Adrenal gland (tissue), 12 donors: ENCODE data around the gene MYO1A. TPM values are rescaled to one million over a fixed set of nuclear protein-coding genes. Genes with fewer than 3 reads are reported as not detected.

Experiments
- DNase-seq, 7 donors: peaks; one replicate each; pipeline ENCODE4 v3.0.0-alpha.2; 2019 to 2020
- H3K27ac ChIP-seq, 5 donors: fragments of 200-600 bp; sonication (generic) in 4 of 5; 1 replicate in 3 of 5; 2 replicates in 2 of 5; pipeline versions ENCODE4 v1.5.1 to v1.8.0; 2016 to 2020; ENCODE audit warnings: mild to moderate bottlenecking in 1 of 5
- H3K27me3 ChIP-seq: fragments of 200-600 bp; 2 replicates; pipeline ENCODE4 v1.8.0; 2021
- H3K36me3 ChIP-seq, 2 donors: fragments of 200-600 bp; replicated peaks in 1 of 2; 1 replicate in 1 of 2; 2 replicates in 1 of 2; pipeline versions ENCODE4 v1.5.1 to v1.8.0; 2018 to 2022
- H3K4me1 ChIP-seq, 2 donors: fragments of 200-600 bp; replicated peaks in 1 of 2; 1 replicate in 1 of 2; 2 replicates in 1 of 2; pipeline versions ENCODE4 v1.5.1 to v1.8.0; 2018 to 2021
- H3K4me3 ChIP-seq, 4 donors: fragments of 200-600 bp; sonication (generic) in 3 of 4; one replicate each; pipeline ENCODE4 v1.5.1; 2016 to 2018
- H3K9me3 ChIP-seq, 3 donors: fragments of 200-600 bp; sonication (generic) in 1 of 3; replicated peaks in 1 of 3; 1 replicate in 2 of 3; 2 replicates in 1 of 3; pipeline versions ENCODE4 v1.5.1 to v1.8.0; 2016 to 2021
- POLR2A ChIP-seq, 2 donors: fragments of 450-650 bp; IDR thresholded peaks; one replicate each; pipeline ENCODE4 v1.6.1; 2017; ENCODE audit warnings: antibody characterized with exemption in 2 of 2, mild to moderate bottlenecking in 2 of 2, moderate library complexity in 1 of 2
- WGBS, 4 donors: extraction: QIAGEN DNeasy Blood & Tissue Kit in 2 of 4; methylation state at CpG; one replicate each; pipeline versions ENCODE4 v1.1.5 to v1.1.7; 2013 to 2017; 5-methylcytosine and 5-hydroxymethylcytosine counted together
- intact Hi-C, 2 donors: fragments of 100-400 bp; cut with DNase I; formaldehyde crosslinking; loops; one replicate each; pipeline versions ENCODE4 v1.14.1 to v1.15.0; 2022 to 2023
- polyA plus RNA-seq, 3 donors: library from polyadenylated mRNA; stranded (reverse); fragments of 200-250 nt in 2 of 3; fragments of 350-450 nt in 1 of 3; fragmentation: Illumina TruSeq in 1 of 3; extraction: RNeasy Lipid Tissue Mini Kit (QIAGEN cat#74804) in 1 of 3; gene quantifications; one replicate each; pipeline ENCODE4 v1.2.3, GENCODE V29; 2013 to 2014
- total RNA-seq, 9 donors: library from RNA; depleted of rRNA in 4 of 9; stranded (reverse); fragments of >200 nt in 4 of 9; fragments of 120-200 nt in 1 of 9; fragmentation: NEBNext Ultra II Directional in 1 of 9; extraction: Animal tissue kit (Norgen Biotek cat#: 25700) in 1 of 9; gene quantifications; one replicate each; pipeline versions ENCODE4 v1.1.0 to v1.2.4, GENCODE V29; 2013 to 2023
- TF ChIP-seq, protein P1 (sequence below), 6 experiments: fragments of 450-650 bp in 4 of 6; fragments of 200-600 bp in 2 of 6; sonication (generic) in 1 of 6; IDR thresholded peaks; 1 replicate in 5 of 6; 2 replicates in 1 of 6; pipeline versions ENCODE4 v1.5.1 to v1.8.0; 2016 to 2021; ENCODE audit warnings: antibody characterized with exemption in 6 of 6, mild to moderate bottlenecking in 2 of 6, moderate library complexity in 1 of 6
- donor health status: healthy with polysubstance abuse.
- donor health status: Bipolar disorder and iron deficiency.
- donor health status: DM: yes; HTN: yes; CAD: no.
- donor health status: DM: no; HTN: no; CAD: no.
- donor health status: DM: no; HTN: no; CAD: no.
- donor health status: DM: yes; HTN: yes; CAD: no.

The MYO1A gene
- total and polyA plus RNA-seq, 12 donors, result under 0.01 to 1.6 (median 0.53) TPM; not detected in 1

DNA sequence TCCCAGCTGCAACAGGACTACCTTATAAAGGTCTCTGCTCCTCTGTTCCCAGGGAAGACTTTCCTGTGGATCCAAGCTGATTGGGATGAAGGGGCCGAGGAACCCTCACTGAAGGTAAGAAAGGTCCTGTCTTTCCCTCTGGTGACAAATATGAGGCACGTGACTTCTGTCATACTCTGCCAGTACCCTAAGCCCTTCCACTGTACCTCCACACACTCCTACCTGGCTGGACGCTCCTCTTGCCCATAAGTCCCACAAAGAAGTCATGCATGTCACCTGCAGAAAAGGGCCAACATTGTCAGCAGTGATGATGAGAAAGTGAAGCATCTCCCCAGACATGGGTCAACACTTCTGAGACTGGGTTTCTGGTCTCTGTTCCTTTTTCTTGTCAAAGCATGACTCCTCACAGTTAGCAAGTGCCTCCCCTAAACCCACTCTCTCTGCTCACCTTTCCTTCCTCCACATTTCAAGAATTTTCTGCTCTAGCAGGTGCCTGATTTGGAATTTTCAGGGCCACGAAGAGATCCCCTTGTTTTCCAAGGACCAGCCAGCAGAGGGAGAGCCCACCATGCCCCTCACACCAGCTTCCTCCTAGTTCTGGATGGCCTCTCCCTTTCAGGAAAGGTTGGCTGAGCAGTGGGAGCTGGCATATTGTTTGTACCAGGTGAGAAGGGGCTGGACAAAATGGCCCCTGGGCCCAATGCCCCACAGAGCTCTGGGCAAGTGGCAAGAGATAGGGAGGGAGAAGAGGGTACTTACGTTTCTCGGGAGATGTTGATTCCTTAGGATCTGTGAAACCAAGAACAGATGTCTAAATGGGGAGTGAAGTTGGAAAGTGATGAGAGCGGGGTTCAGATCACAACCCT lies 37.1 kb downstream of the MYO1A start:
- TF ChIP-seq, protein P1, sequence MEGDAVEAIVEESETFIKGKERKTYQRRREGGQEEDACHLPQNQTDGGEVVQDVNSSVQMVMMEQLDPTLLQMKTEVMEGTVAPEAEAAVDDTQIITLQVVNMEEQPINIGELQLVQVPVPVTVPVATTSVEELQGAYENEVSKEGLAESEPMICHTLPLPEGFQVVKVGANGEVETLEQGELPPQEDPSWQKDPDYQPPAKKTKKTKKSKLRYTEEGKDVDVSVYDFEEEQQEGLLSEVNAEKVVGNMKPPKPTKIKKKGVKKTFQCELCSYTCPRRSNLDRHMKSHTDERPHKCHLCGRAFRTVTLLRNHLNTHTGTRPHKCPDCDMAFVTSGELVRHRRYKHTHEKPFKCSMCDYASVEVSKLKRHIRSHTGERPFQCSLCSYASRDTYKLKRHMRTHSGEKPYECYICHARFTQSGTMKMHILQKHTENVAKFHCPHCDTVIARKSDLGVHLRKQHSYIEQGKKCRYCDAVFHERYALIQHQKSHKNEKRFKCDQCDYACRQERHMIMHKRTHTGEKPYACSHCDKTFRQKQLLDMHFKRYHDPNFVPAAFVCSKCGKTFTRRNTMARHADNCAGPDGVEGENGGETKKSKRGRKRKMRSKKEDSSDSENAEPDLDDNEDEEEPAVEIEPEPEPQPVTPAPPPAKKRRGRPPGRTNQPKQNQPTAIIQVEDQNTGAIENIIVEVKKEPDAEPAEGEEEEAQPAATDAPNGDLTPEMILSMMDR (IDR thresholded peaks at IDR 0.05), result no peak
- no peak for TF ChIP-seq POLR2A (IDR thresholded peaks at IDR 0.05)
- Histone ChIP-seq H3K4me1 (peaks cover 0 to 7% of the 10 kb centered on the region in 2 donors), H3K9me3 (no peaks in the 10 kb centered on the region), H3K27me3 (no peaks in the 10 kb centered on the region), H3K27ac (no peak overlapping the region), H3K36me3 (no peaks in the 10 kb centered on the region), H3K4me3 (no peak overlapping the region)
- WGBS, 4 donors, result 71 to 83% (median 77%) methylated on average over 5 to 7 of the region's 7 CpGs
- intact Hi-C loops, result loop anchor here (5.0 kb wide), 2 partner anchors 44 to 49 kb away; no protein-coding TSS in a partner anchor
- DNase-seq, result no peak

DNA sequence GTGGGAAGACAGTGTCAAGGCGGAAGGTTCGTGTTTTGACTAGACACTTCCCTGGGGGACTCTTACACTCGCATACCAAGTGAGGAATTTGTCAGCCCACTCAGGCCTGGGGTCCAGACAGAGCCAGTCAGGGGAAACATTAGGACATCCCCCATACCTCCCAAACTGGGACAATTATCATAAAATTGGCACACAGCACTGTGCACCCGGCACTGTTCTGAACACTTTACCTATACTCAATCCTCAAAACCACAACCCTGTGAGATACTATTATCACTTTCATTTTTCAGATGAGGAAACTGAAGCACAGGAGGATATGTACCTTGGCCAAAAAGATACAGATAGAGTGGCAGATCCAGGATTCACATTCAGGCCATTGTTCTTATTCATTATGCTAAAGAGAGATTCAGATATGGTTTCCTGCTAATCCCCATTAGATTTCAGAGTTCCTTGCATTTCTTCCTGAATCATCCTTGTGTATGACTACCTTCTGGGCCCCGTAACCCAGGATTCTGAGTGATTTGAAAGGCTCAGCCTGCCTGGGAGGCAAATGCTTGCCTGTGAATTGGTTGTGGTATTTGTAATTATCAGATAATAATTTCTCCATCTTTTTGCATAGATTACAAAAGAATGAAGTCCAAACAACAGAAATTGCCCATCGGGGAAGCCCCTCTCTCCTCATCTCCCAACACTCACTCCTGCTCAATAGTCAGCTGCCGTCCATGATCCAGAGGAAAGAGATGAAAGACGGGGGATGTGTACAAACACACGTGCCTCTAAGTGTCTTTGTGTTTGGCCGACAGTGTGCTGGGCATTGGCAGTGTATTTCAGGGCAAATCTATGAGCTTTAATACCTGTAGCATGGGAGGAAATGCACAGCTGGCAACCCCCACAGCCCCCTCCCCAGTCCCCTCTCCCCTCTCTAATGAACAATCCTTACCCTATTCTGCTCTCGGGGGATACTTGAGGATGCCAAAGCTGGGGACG lies 38.2 kb downstream of the MYO1A start:
- Histone ChIP-seq H3K9me3 (no peaks in the 10 kb centered on the region), H3K36me3 (no peaks in the 10 kb centered on the region), H3K27ac (no peak overlapping the region), H3K4me1 (peaks cover 0 to 9% of the 10 kb centered on the region in 2 donors), H3K27me3 (no peaks in the 10 kb centered on the region), H3K4me3 (no peak overlapping the region)
- no peak for TF ChIP-seq POLR2A (IDR thresholded peaks at IDR 0.05)
- TF ChIP-seq, protein P1 (IDR thresholded peaks at IDR 0.05), result no peak
- 72 to 74% (median 73%) methylated on average over 11 to 12 of the region's 12 CpGs for WGBS, 4 donors
- intact Hi-C loops, result loop anchor here (5.0 kb wide), 2 partner anchors 46 to 51 kb away; no protein-coding TSS in a partner anchor
- no peak for DNase-seq

DNA sequence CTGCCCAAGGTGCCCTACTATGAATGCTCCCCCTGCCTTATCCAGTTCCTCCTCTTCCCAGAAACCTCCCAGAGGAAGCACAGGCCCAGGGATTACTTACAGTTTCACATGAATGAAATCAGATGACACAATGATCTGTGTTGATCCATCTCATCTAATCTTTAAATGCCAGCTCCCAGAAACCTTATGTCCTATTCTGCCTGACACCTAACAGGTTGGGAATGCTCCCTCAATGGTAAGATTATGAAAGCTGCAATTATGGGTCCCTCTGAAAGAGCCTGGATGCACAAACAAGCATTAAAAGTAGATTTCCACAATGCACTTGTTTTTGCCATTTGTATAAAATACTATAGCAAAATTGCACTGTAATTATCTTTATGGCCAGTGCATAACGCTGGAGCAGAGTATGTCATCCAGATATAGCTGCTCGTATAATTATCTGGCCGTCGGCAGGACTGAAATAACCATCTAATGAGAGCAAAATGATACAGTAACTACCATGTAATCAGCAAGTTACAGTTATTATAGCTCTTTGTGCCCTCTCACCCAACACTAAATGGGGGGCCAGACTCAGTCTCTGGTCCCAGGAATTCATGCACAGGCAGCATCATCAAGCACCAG lies 39.2 kb downstream of the MYO1A start:
- TF ChIP-seq, protein P1 (IDR thresholded peaks at IDR 0.05), result no peak
- no peak for TF ChIP-seq POLR2A (IDR thresholded peaks at IDR 0.05)
- Histone ChIP-seq H3K9me3 (no peaks in the 10 kb centered on the region), H3K4me3 (no peak overlapping the region), H3K27me3 (no peaks in the 10 kb centered on the region), H3K36me3 (no peaks in the 10 kb centered on the region), H3K4me1 (peaks cover 1 to 12% of the 10 kb centered on the region in 2 donors), H3K27ac (no peak overlapping the region)
- WGBS, 4 donors, result 81 to 93% (median 84%) methylated on average over 4 of the region's 4 CpGs
- intact Hi-C loops, result loop anchor here (5.0 kb wide), 2 partner anchors 47 to 52 kb away; no protein-coding TSS in a partner anchor
- DNase-seq, result no peak
